ENCODE data around the gene CLINT1. TPM values are rescaled to one million over a fixed set of nuclear protein-coding genes. Genes with fewer than 3 reads are reported as not detected.

The CLINT1 gene
- total RNA-seq, 1 donor from 2014 or later, result 79.2 TPM

- Histone ChIP-seq H3K27ac (no peak overlapping the region), H3K4me1 (no peaks in the 10 kb centered on the region), H3K4me3 (no peak overlapping the region), H3K27me3 (ENCODE audit: low read depth) (no peaks in the 10 kb centered on the region), H3K36me3 (no peaks in the 10 kb centered on the region), H3K9me3 (no peaks in the 10 kb centered on the region)
- TF ChIP-seq CTCF (IDR thresholded peaks at IDR 0.05), result no peak
- DNase-seq, result no peak
- ATAC-seq, result no peak
- intact Hi-C loops (cut with DNase I), result no loop called here
Observed at GRCh38 chr5:157778121-157778805, 80.7 kb downstream of the CLINT1 start.

- ATAC-seq, result no peak
Observed at GRCh38 chr5:157772127-157772526, 86.8 kb downstream of the CLINT1 start.

GRCh38 chr5:157770665-157771064 is 88.3 kb downstream of the CLINT1 start:
- TF ChIP-seq CTCF (IDR thresholded peaks at IDR 0.05), result no peak
- H3K27me3 ChIP-seq (ENCODE audit: low read depth), result no peaks in the 10 kb centered on the region
- no peaks in the 10 kb centered on the region for H3K9me3 ChIP-seq
- no peak for ATAC-seq
- H3K4me1 ChIP-seq, result no peaks in the 10 kb centered on the region
- no peak overlapping the region for H3K4me3 ChIP-seq
- no peak for DNase-seq
- H3K27ac ChIP-seq, result no peak overlapping the region
- intact Hi-C loops (cut with DNase I), result no loop called here
- no peaks in the 10 kb centered on the region for H3K36me3 ChIP-seq

More at GRCh38 chr5:157772127-157772526, 86.8 kb downstream of the CLINT1 start:
- H3K9me3 ChIP-seq, result no peaks in the 10 kb centered on the region
- H3K36me3 ChIP-seq, result no peaks in the 10 kb centered on the region
- no peak for TF ChIP-seq CTCF (IDR thresholded peaks at IDR 0.05)
- no peak overlapping the region for H3K27ac ChIP-seq
- intact Hi-C loops (cut with DNase I), result no loop called here
- H3K4me3 ChIP-seq, result no peak overlapping the region
- no peak for DNase-seq
- no peaks in the 10 kb centered on the region for H3K4me1 ChIP-seq
- no peaks in the 10 kb centered on the region for H3K27me3 ChIP-seq (ENCODE audit: low read depth)

- Histone ChIP-seq H3K9me3 (no peaks in the 10 kb centered on the region), H3K4me1 (no peaks in the 10 kb centered on the region), H3K4me3 (no peak overlapping the region), H3K27me3 (ENCODE audit: low read depth) (no peaks in the 10 kb centered on the region), H3K27ac (no peak overlapping the region), H3K36me3 (no peaks in the 10 kb centered on the region)
- intact Hi-C loops (cut with DNase I), result no loop called here
- TF ChIP-seq CTCF (IDR thresholded peaks at IDR 0.05), result no peak
- ATAC-seq (no peak), DNase-seq (no peak)
Observed at GRCh38 chr5:157767689-157768088, 91.3 kb downstream of the CLINT1 start.

- no peak for ATAC-seq
Observed at GRCh38 chr5:157766902-157767301, 92.0 kb downstream of the CLINT1 start.

More at GRCh38 chr5:157766902-157767301, 92.0 kb downstream of the CLINT1 start:
- no peaks in the 10 kb centered on the region for H3K27me3 ChIP-seq (ENCODE audit: low read depth)
- DNase-seq, result no peak
- no peak overlapping the region for H3K27ac ChIP-seq
- intact Hi-C loops (cut with DNase I), result no loop called here
- TF ChIP-seq CTCF (IDR thresholded peaks at IDR 0.05), result no peak
- H3K9me3 ChIP-seq, result no peaks in the 10 kb centered on the region
- H3K4me3 ChIP-seq, result no peak overlapping the region
- H3K36me3 ChIP-seq, result no peaks in the 10 kb centered on the region
- no peaks in the 10 kb centered on the region for H3K4me1 ChIP-seq
